Hematopoietic multipotent progenitor cell treated with erythropoietin and hydrocortisone succinate and interleukin-3 and kit ligand, for 4 days (in vitro differentiated cells): ENCODE data around the gene GALNT16.

ENCODE experiments used
- DNase-seq: peaks from one replicate; pipeline ENCODE4 v3.0.0-alpha.2; 2015

GALNT16 gene

GRCh38 chr14:69345402-69345801, 85.4 kb downstream of the GALNT16 start:
- no peak for DNase-seq

- peak; percentile 40 for DNase-seq
These were observed 86.8 kb downstream of the GALNT16 start for GRCh38 chr14:69346710-69347109.

DNA sequence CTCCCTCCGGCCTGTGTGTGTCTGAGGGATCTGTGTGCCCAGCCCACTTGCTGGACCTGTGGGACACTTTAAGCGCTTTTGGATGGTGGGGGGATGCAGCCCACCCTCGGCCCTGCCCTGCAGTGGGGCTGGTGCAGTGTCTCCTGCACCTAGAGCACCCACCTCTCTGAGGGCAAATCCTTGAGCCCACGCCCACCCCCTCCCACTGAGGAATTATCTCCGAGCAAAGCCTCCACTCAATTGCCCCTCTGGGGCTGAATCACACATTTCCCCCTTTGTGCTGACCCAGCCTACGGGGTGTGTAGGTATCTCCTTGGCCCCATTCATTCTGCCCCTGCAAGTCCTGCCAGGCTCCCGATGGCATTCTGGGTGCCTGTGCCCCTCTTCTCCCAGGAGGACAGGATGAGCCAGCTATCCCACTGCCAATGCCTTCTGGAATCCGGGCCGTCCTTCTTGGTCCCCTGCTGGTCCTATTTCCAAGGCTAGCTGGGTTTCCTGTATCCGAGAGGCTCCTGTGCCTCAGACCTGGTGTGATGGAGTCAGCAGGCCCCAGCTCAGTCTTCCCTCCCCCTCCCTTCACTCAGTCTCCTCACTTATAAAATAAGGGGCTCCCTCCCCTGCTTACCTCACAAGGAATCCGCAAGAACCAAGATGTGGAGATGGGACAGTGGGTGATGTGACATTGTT, 89.3 kb downstream of the GALNT16 start:
- DNase-seq: no peak

DNA sequence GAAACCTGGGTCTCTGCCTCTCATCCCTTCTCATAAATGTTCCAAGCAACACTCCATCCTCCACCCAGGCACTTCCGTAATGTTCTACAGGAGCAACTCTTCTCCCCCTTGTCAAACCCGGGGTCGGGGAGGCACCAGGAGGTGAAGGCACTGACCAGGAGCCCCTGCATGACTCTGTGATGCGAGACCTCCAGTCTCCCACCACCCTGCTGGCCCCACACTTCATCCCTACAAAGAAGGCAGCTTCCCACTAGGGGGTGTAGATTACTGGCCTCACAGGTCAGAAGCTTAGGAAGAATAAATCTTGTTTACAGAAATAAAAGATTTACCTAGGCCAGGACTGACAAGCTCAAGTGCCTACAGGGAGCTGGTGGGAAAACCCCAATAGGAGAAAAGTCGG, 90.9 kb downstream of the GALNT16 start:
- no peak for DNase-seq

- peak; percentile 35 for DNase-seq
These were observed 91.4 kb downstream of the GALNT16 start for GRCh38 chr14:69351385-69351784.

- no peak for DNase-seq
These were observed 92.0 kb downstream of the GALNT16 start for GRCh38 chr14:69351911-69352310.

DNA sequence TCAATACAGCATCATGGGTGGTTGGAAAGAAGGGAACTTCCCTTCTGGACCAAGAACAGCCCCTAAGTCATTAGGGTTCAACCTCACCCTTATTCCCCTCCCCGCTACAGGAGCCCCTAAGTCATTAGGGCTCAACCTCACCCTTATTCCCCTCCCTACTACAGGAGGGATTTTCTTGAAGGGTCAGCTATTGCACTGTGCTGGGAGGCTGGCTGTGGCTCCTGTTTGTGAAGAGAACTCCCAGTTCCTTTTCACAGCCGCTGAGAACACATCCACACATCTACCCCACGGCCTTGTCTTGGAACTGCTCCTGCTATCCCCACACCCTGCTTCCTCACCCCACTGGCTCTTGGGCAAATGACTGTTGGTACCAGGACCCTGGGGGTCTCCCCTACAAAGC, 93.2 kb downstream of the GALNT16 start:
- DNase-seq: no peak

GRCh38 chr14:69354383-69355153, 94.6 kb downstream of the GALNT16 start:
- no peak for DNase-seq

DNA sequence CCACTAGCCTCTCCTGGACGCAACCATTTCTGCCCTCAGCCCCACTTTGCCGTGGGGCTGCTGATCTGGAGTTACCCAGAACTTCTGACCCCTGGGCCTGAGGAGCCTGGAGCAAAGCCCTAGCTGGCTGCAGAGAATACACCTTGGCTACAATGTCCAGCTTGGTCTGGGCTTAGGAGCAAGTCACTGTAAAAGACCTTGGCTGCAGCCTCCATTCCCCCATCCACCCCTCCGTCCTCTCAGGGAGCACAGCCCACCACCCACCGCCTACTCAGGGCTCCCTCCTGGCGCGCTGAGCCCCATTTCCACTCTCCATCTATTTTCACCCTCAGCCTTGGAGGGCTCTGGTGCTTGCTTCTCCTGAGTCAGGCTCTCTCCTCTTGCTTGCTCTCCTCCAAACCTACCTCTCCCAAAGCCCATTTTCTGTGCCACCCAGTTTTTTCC, 95.2 kb downstream of the GALNT16 start:
- DNase-seq: no peak

- no peak for DNase-seq
These were observed 95.8 kb downstream of the GALNT16 start for GRCh38 chr14:69355607-69356281.

GRCh38 chr14:69356903-69357543, 97.1 kb downstream of the GALNT16 start:
- DNase-seq: no peak

- no peak for DNase-seq
These were observed 97.7 kb downstream of the GALNT16 start for GRCh38 chr14:69357544-69358200.

DNA sequence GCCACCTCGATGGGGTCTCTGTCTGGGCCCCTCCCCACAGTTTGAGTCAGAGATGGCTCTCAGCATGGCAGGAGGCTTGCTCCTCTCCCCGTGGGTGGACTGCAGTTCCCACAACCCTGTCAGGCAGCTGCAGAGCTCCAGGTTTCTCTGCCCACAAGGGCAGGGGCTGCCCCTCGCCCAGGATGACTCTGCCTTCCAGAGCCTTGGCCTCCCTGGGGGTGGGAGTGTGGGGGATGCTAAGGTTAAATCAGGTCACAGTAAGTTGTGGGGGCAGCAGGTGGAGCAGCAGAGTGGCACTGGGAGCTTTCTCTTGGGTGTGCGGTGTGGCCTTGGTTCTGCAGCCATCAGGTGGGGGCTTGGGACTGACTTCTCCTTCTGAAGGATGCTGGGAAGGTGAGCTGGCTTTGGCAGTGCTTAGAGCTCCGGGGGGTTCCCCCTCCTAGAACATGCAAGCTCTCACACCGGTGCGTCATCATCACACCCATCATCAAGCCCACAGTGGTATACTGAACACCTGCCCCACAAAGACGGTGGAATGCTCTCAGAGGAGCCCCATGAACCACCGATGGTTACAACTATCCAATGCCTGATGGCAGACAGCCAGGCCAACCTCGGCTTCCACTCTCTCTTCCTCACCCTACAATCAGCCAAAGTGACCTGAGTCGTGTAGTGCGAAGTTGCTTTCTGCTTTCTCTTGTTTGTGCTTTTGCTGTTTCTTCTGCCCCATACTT, 98.4 kb downstream of the GALNT16 start:
- no peak for DNase-seq

DNA sequence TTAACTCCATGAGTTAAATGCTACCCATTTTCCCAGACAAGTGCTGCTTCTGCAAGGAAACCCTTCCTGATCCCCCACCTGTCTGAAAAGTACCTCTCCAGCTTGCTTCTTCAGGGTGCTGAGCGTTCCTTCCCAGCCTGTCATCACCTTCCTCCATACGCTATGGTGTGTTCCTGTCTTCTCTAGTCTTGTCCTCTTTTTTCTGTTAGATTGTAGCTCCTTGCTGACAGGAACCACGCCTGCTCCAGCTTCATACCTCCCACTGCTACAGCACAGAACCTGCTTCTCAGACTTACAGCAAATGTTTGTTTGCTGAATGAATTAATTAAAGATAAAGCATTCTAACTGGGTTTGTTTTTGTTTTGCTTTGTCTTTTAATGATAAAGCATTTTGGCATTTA, 99.0 kb downstream of the GALNT16 start:
- no peak for DNase-seq

GRCh38 chr14:69360438-69361108, 100.6 kb downstream of the GALNT16 start:
- no peak for DNase-seq

DNA sequence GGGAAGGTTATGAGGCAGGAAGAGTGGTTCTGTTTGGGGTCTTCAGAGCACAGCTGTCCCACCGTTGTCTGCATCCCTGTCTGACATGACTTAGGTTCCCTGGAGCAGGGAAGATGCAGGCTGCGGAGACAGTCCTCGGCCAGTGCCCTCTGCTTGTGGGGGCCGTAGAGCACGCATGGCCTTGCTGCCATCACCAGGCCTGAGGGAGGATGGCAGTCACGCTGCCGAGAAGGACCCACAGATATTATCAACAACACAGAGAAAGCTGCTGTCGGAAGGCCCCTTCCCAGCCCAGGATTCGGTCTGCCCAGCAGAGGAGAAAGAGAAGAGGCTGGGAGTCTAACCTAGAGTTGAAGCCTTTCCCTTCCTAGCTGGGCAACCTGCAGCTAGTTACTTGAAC, 103.1 kb downstream of the GALNT16 start:
- DNase-seq: peak; percentile 28

- DNase-seq: no peak
These were observed 104.0 kb downstream of the GALNT16 start for GRCh38 chr14:69363964-69364363.

DNA sequence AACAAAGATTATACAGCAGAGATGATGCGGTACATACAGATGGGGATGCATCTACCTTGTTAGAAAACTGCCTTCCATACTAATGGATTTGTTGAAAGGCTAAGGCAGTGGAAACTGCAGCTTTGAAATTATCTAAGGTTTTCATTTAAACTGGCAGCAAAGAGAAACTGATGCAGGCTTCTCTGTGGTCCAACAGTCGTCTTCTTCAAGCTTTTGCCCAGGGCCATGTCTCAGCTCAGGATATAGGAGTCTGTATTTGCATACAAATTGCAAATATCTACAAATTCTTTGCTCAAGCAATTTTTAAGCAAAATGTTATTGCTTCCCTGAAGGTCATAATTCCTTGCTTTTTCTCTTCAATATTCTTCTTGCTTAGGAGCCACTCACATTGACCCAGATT, 104.4 kb downstream of the GALNT16 start:
- DNase-seq: no peak

DNA sequence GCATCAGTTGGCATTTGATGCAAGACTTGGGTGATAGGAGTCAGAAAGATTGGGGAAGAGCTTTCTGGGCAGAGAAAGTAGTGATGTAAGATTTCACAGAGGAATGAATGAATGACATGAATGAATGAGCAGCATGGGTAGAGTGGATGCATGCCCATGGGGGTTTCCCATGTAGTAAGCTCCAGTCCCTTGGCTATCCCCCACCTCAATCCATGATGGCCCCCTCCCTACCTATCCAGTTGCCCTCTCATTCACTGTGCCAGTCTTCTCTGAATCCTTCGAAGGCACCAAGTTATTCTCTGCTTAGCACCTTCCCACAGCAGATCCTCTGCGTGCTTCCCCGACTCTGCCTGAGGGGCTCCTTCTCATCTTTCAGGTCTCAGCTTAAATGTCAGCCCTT, 106.1 kb downstream of the GALNT16 start:
- DNase-seq: no peak

GRCh38 chr14:69366761-69367160, 106.8 kb downstream of the GALNT16 start:
- DNase-seq: no peak

- DNase-seq: no peak
These were observed 108.4 kb downstream of the GALNT16 start for GRCh38 chr14:69368381-69368780.

- DNase-seq: no peak
These were observed 110.1 kb downstream of the GALNT16 start for GRCh38 chr14:69370061-69370460.
